Subcutaneous adipose tissue (tissue), 4 donors: ENCODE results near the gene STXBP6. TPM values are rescaled to one million over a fixed set of nuclear protein-coding genes. Genes with fewer than 3 reads are reported as not detected.

Source experiments
- total RNA-seq, 4 donors: library from RNA; depleted of rRNA; stranded (reverse); fragments of >200 nt; gene quantifications; one replicate each; pipeline ENCODE4 v1.1.0, GENCODE V29; 2016
- TF ChIP-seq, protein P1 (sequence below): fragments of 450-650 bp; IDR thresholded peaks from one replicate; pipeline ENCODE4 v1.5.1; 2016; ENCODE audit warnings: low read depth, mild to moderate bottlenecking, control low read depth, antibody characterized with exemption, moderate library complexity

The STXBP6 gene
- total RNA-seq, 4 donors from 2014 or later = 5.4 to 11.7 (median 9.3) TPM

DNA sequence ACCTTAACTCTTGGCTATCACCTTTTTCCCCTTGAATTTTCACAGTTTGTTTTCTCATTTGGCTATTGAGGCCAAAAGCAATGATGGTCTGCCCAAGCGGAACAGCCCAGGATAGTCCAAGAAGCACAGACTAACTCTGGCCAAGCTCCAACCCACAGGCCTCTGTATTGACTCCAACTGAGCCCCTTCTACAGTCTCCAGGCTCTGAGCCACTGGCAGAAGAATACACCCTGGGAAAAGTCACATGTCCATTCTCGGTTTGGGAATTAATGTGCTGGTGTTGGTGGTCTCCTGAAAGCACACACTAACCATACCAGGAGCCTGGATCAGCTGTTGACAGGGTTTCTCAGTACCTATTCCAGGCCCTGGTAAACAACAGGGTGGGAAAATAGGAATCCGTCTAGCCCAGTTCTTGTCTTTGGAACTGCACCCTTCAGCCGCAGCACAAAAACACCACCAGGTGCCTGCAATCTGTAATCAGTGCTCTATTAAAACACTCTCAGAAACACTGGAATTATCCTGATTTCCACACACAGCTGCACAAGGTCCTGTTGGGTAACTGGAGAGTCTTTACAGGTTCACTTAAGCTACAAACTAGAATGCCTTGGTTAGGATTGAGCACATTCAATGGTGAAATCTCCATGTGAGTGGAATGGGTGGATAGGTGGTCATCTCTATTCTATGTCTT is 63.6 kb downstream of the STXBP6 start:
- TF ChIP-seq, protein P1, sequence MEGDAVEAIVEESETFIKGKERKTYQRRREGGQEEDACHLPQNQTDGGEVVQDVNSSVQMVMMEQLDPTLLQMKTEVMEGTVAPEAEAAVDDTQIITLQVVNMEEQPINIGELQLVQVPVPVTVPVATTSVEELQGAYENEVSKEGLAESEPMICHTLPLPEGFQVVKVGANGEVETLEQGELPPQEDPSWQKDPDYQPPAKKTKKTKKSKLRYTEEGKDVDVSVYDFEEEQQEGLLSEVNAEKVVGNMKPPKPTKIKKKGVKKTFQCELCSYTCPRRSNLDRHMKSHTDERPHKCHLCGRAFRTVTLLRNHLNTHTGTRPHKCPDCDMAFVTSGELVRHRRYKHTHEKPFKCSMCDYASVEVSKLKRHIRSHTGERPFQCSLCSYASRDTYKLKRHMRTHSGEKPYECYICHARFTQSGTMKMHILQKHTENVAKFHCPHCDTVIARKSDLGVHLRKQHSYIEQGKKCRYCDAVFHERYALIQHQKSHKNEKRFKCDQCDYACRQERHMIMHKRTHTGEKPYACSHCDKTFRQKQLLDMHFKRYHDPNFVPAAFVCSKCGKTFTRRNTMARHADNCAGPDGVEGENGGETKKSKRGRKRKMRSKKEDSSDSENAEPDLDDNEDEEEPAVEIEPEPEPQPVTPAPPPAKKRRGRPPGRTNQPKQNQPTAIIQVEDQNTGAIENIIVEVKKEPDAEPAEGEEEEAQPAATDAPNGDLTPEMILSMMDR = no peak

DNA sequence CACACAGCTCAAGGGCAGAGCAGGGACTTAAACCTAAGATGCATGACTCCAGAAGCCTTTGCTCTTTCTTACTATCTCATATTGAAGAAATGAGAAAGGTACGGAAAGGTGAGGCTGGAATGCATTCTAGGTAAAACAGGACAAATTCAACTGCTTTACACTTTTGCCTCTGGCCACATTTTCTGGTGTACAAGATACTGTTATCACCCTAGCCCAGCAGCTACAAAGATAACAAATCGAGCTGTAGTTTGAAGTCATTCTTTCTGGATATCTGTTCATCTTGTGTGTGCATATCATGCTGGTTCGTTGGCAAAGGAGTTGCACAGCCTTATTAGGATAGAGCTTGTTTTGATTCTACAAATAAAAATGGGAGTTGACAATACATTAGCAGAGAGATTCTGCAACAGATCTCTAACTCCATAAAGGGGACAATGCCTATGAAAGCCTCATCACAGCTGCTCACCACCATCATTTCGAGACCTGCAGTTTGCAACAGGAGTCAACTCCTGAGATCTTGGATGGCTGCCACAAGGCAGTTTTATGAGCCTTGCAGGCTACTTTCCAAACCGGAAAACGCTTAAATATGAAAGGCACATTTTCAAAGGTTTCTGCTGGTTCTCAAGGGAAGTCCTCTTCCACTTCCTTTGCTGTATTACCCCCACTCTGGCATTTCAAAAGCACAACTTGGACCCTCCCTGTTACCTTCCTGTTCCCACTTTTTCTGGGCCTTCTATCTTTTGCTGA is 64.9 kb downstream of the STXBP6 start:
- TF ChIP-seq, protein P1 = no peak

DNA sequence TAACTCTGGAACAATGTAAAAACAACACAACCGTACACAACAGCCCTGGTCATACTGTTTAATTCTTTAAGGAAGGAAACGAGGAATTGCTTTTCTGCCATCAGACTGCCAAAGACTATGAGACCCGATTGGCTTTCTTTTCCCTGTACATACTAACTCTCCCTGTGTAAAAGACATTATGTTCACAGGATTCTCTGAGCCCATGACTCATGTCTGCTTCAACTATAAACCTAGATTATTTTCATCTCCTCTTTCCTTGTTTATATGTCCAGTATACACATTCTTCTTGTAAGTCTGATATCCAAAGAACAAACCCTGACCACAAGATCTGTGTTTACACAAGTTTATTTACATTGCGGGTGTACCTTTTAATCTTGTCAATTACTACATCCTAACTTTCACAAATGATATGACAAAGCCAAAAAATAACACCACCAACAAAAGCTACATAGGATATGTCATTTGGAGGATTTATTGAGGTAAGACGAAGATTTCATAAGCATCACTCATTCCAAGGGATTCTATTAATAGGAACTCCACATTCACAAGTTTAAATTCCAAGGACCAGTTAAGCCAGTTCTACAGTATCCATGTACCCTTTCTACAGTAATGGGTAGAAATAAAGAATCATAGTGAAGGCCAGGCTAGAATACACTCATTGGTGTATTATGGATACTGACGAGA is 67.3 kb downstream of the STXBP6 start:
- TF ChIP-seq, protein P1 = no peak

DNA sequence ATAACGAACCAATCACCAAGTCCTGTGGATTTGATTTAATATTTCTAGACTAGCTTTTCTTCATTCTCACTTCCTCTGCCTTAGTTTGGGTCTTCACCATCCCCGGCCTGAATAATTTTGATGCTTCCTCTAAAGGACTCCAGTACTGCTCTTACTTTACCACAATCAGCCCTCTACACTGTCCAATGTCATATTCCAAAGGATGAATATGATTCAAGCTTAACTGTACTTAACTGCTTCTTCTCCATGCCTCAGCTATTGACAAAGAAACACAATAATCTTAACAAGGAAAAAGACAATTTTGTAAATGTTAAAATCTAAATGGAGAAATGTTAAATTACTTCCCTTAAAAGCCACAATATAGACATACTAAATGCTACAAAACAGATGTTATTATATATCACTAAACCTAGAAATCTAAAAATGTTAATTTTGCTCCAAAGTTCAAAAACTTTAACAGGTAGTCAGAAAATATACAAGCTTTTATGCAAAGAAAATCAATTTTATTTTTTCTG is 70.2 kb downstream of the STXBP6 start:
- TF ChIP-seq, protein P1 = no peak

DNA sequence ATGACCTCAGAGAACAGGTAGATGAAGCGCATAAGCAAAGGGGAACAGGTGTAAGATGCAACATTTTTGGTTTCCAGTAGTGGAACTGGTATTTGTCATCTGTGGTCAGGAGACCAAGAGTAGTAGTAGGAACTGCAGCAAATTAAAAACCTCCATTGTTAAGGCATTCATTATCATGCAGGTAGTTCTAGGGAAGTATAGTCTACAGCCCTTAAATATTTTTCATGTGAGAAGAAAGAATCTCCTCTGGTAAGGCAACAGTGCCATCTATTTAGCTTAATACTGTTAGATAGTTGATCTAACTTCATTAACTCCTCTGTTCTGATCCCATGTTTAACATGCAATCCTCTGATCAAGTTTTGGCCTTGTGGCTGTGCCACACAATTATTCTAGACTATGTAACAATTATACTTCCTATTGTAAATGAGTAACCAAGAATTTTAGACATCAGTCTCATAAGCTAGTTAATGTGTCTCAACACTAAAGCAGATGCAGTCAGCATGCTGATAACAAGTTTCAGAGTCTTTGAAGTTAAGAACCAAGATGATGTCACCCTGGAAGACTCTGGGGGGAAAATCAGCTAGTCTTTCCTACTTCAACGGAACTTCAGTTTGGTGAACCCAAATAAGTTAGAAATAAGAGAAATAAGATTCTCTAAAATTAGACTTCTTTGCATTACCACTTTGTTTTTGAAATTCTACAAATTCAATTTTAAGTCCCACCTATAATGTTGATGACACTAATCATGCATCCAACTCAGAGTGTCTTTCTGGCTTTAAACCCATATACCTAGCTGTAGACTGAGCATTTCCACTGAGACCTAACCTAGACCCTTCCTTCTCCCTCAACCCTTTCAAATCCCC is 70.9 kb downstream of the STXBP6 start:
- TF ChIP-seq, protein P1 = no peak

DNA sequence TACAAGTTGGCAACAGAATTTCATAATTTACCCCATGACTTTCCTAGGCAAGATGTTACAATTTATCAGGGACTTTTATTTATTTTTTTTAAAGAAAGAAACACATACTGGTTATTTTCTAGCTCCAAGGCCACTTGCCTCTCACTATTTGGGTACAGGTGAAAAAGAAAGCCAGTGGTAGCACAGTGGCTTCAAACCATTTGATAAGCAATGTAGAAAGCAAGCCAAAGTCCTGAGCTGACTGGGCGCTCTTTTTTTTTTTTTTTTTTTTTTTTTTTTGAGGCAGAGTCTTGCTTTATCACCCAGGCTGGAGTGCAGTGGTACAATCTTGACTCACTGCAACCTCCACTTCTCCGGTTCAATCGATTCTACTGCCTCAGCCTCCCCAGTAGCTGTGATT is 73.3 kb downstream of the STXBP6 start:
- TF ChIP-seq, protein P1 = no peak
